Activated T-helper 1 cell treated with anti-CD3 and anti-CD28 coated beads, Interleukin-12 subunit alpha, Interleukin-12 subunit beta, Interleukin-2, Interleukin-4 antibody, amounts not matched to agents 30 ng/mL and 10 ng/mL and 1 ng/mL, durations not matched to agents 14 hours and 24 hours and 36 hours (primary cell): ENCODE results near the gene GCLC. TPM values are rescaled to one million over a fixed set of nuclear protein-coding genes. Genes with fewer than 3 reads are reported as not detected.

Experiments
- DNase-seq: peaks from one replicate; pipeline ENCODE4 v3.0.0; 2021; ENCODE audit warnings: low spot score
- H3K27ac Mint-ChIP-seq: one replicate; pipeline ENCODE4 v1.8.0; 2021; ENCODE audit warnings: mild to moderate bottlenecking, mixed read lengths
- H3K27me3 Mint-ChIP-seq: one replicate; pipeline ENCODE4 v1.8.0; 2022; ENCODE audit warnings: mild to moderate bottlenecking, moderate library complexity, mixed read lengths; ENCODE audit not compliant: insufficient read depth
- H3K36me3 Mint-ChIP-seq: one replicate; pipeline ENCODE4 v1.8.0; 2021; ENCODE audit warnings: low read depth, mixed read lengths
- H3K4me1 Mint-ChIP-seq: one replicate; pipeline ENCODE4 v1.8.0; 2021; ENCODE audit warnings: low read depth, mixed read lengths
- H3K4me3 Mint-ChIP-seq: one replicate; pipeline ENCODE4 v1.8.0; 2021; ENCODE audit warnings: mild to moderate bottlenecking, moderate library complexity, mixed read lengths
- H3K9me3 Mint-ChIP-seq: one replicate; pipeline ENCODE4 v1.8.0; 2021; ENCODE audit warnings: mixed read lengths
- intact Hi-C: fragments of 100-400 bp; cut with micrococcal nuclease; formaldehyde crosslinking; loops from one replicate; pipeline ENCODE4 v1.15.1; 2024
- total RNA-seq: library from RNA; stranded (reverse); gene quantifications from 2 replicates; pipeline ENCODE4 v1.2.3, GENCODE V29; 2022

The GCLC gene
- total RNA-seq, 1 donor from 2014 or later = 26.1 TPM

DNA sequence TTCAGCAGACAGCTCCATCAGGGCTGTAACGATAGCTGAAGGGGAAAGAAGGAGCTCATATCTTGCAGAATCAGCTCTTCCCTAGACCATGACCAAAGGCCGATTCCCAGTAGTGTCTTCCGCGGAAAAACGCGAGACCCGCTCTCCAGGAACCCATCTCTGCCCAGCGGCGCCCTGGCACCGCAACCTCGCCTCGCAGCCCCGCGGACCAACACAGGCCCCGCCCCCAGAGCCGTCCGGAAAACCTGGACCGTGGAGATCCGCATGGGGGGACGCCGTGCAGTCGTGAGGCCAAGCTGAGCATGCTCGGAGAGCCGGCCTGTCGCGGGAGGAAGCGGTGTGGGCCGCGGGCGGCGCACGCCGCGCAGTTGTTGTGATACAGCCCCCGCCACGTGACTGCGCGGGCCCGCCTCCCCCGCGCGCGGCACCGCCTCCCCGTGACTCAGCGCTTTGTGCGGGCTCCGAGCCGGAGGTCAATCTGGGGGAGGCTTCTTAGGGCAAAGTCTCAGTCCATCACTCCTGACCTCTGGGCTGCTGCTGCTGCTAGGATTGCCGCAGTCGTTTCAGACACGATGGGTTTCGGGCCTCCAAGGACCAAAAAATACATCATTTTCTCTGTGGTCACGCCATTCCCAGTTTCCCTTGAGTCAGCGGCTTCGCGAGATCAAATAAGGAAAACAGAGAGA, 3.1 kb upstream of the GCLC start:
- Mint-ChIP-seq H3K27ac (peak overlapping the region; percentile 68), H3K4me3 (peak overlapping the region; percentile 85), H3K9me3 (peaks cover 3% of the 10 kb centered on the region), H3K27me3 (peaks cover 10% of the 10 kb centered on the region), H3K4me1 (peaks cover 39% of the 10 kb centered on the region), H3K36me3 (no peaks in the 10 kb centered on the region)
- DNase-seq = peak; percentile 93
- intact Hi-C loops = loop anchor here (1.0 to 10.0 kb wide), 11 partner anchors 55 to 1263 kb away; partner anchors contain the start of genes EFHC1, ELOVL5, FBXO9 and MCM3

DNA sequence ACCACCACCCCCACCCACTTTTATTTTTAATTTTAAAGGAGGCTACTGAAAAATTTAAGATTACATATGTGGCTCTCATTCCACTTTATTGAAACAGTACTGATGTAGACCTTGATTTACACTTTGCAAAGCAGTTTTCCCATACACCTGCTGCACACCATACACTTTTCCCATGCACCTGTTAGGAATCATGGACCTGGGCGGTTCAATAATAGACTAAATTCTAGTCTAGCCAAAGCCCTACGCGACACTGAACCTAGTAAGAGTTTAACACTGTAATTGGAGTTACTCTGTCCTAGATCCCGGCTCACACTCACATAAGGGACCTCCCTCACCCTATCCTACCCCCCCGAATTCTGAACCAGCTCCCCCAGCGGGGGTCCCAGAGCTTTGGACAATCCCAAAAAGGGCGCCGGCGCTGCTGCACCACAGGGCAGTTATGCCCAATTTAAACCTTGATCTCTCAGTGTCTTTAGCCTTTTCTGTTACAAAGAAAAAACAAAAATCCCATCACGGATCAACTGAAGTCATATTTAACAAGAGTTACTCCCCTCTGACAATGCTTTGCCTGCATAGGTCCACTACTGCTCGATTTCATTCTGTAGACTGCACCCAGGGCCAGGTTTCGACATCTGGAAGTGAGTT, 2.4 kb upstream of the GCLC start:
- DNase-seq = no peak
- peak overlapping the region; percentile 68 for H3K27ac Mint-ChIP-seq
- intact Hi-C loops = loop anchor here (5.0 to 10.0 kb wide), 7 partner anchors 180 to 1262 kb away; partner anchors contain the start of genes EFHC1, ELOVL5, MCM3 and PAQR8
- peaks cover 2% of the 10 kb centered on the region for H3K9me3 Mint-ChIP-seq
- H3K4me3 Mint-ChIP-seq = peak overlapping the region; percentile 85
- peaks cover 10% of the 10 kb centered on the region for H3K27me3 Mint-ChIP-seq
- H3K36me3 Mint-ChIP-seq = no peaks in the 10 kb centered on the region
- peaks cover 42% of the 10 kb centered on the region for H3K4me1 Mint-ChIP-seq

DNA sequence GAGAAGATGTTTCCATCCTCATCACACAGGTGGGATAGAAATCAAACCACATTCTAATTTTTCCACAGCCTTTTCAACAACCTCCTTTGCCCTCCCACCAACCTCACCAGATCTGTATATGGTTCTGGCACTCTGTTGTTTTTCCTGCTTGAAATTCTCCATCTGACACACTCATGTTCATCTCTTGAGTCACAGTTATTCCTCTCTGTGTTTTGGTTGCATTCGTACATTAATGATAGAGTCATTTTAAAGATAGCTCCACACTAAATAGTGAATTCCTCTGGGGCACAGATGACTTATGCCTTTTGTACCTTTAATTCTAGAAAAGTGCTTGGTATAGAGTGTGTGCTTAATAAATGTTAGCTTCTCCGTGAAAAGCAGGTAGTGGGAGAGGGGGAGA, 1.4 kb upstream of the GCLC start:
- Mint-ChIP-seq H3K9me3 (no peaks in the 10 kb centered on the region), H3K27ac (peak overlapping the region; percentile 40), H3K4me3 (peak overlapping the region; percentile 86), H3K4me1 (peaks cover 49% of the 10 kb centered on the region), H3K27me3 (peaks cover 10% of the 10 kb centered on the region), H3K36me3 (no peaks in the 10 kb centered on the region)
- intact Hi-C loops = loop anchor here (5.0 to 10.0 kb wide), 7 partner anchors 181 to 1261 kb away; partner anchors contain the start of genes EFHC1, ELOVL5, MCM3 and PAQR8
- no peak for DNase-seq

- Mint-ChIP-seq H3K4me1 (peaks cover 49% of the 10 kb centered on the region), H3K27ac (peak overlapping the region; percentile 92)
- no peak for DNase-seq
Measured at GRCh38 chr6:53544217-53544469, 758 bp downstream of the GCLC start.

GRCh38 chr6:53543359-53544216, 1.3 kb downstream of the GCLC start:
- intact Hi-C loops = loop anchor here (1.0 to 10.0 kb wide), 5 partner anchors 50 to 1259 kb away; partner anchors contain the start of genes EFHC1, GSTA4, MCM3 and PAQR8
- H3K9me3 Mint-ChIP-seq = no peaks in the 10 kb centered on the region
- peaks cover 48% of the 10 kb centered on the region for H3K4me1 Mint-ChIP-seq
- H3K27me3 Mint-ChIP-seq = peaks cover 10% of the 10 kb centered on the region
- H3K4me3 Mint-ChIP-seq = peak overlapping the region; percentile 96
- H3K27ac Mint-ChIP-seq = peak overlapping the region; percentile 92
- no peaks in the 10 kb centered on the region for H3K36me3 Mint-ChIP-seq
- DNase-seq = no peak

More at GRCh38 chr6:53544217-53544469, 758 bp downstream of the GCLC start:
- no peaks in the 10 kb centered on the region for H3K9me3 Mint-ChIP-seq
- intact Hi-C loops = loop anchor here (1.0 to 10.0 kb wide), 5 partner anchors 51 to 1259 kb away; partner anchors contain the start of genes EFHC1, GSTA4, MCM3 and PAQR8
- peaks cover 10% of the 10 kb centered on the region for H3K27me3 Mint-ChIP-seq
- H3K4me3 Mint-ChIP-seq = peak overlapping the region; percentile 96
- H3K36me3 Mint-ChIP-seq = no peaks in the 10 kb centered on the region

- Mint-ChIP-seq H3K27me3 (peaks cover 3% of the 10 kb centered on the region), H3K9me3 (no peaks in the 10 kb centered on the region)
- intact Hi-C loops = loop anchor here (10.0 kb wide), 3 partner anchors 1117 to 1257 kb away; partner anchors contain the start of genes EFHC1, MCM3 and PAQR8
Measured at GRCh38 chr6:53541900-53542299, 3.0 kb downstream of the GCLC start.

GRCh38 chr6:53540129-53540692, 4.7 kb downstream of the GCLC start:
- intact Hi-C loops = loop anchor here (10.0 kb wide), 3 partner anchors 1115 to 1255 kb away; partner anchors contain the start of genes EFHC1, MCM3 and PAQR8
- peaks cover 35% of the 10 kb centered on the region for H3K4me1 Mint-ChIP-seq

More at GRCh38 chr6:53541900-53542299, 3.0 kb downstream of the GCLC start:
- DNase-seq = no peak
- Mint-ChIP-seq H3K36me3 (peaks cover 2% of the 10 kb centered on the region), H3K27ac (no peak overlapping the region), H3K4me3 (no peak overlapping the region), H3K4me1 (peaks cover 36% of the 10 kb centered on the region)

DNA sequence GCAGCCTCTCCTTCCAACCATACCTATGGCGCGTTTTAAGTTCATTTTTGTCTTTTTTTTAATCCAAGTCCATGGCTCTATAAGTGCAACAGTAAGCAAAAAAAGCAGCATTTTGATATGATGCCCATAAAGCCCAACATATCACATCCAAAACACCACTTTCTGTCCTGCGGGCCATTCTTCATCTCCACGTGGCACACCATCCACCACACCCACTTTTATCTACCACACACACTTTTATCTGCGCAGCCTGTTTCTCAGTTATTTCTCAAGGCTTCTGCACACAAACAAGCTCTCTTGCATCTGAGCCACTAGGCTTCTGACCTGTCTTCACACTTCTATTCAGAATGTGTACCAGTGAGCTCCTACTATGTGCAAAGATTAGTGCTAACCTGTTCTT, 5.3 kb downstream of the GCLC start:
- DNase-seq = no peak
- Mint-ChIP-seq H3K36me3 (peaks cover 2% of the 10 kb centered on the region), H3K4me1 (peaks cover 30% of the 10 kb centered on the region), H3K27ac (no peak overlapping the region), H3K4me3 (no peak overlapping the region), H3K9me3 (no peaks in the 10 kb centered on the region), H3K27me3 (no peaks in the 10 kb centered on the region)
- intact Hi-C loops = no loop called here

More at GRCh38 chr6:53540129-53540692, 4.7 kb downstream of the GCLC start:
- no peak overlapping the region for H3K4me3 Mint-ChIP-seq
- no peak overlapping the region for H3K27ac Mint-ChIP-seq
- peaks cover 3% of the 10 kb centered on the region for H3K27me3 Mint-ChIP-seq
- no peaks in the 10 kb centered on the region for H3K9me3 Mint-ChIP-seq
- peaks cover 2% of the 10 kb centered on the region for H3K36me3 Mint-ChIP-seq
- no peak for DNase-seq

GRCh38 chr6:53536561-53536960, 8.3 kb downstream of the GCLC start:
- Mint-ChIP-seq H3K4me3 (no peak overlapping the region), H3K27ac (no peak overlapping the region), H3K9me3 (no peaks in the 10 kb centered on the region), H3K36me3 (peaks cover 2% of the 10 kb centered on the region), H3K27me3 (no peaks in the 10 kb centered on the region), H3K4me1 (peaks cover 23% of the 10 kb centered on the region)
- intact Hi-C loops = no loop called here
- DNase-seq = no peak

DNA sequence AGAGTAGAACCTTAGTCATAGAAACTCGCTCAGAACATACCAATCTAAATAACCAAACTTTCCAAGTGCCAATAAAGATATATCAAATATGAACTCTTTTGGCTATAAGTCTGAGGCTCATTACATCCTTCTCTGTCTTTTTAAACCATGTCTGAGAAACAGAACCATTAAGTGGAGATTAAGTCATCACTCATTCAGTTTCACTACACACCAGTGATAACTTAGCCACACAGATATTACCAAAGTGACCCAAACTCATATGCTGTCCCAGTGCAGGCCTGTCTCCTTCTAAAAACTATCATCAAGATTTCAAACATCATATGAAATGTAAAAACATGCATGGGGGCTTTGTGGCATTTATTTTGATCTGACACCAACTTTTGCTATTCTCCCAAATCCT, 12.0 kb downstream of the GCLC start:
- H3K27ac Mint-ChIP-seq = no peak overlapping the region
- peaks cover 23% of the 10 kb centered on the region for H3K4me1 Mint-ChIP-seq
- H3K4me3 Mint-ChIP-seq = no peak overlapping the region
- H3K36me3 Mint-ChIP-seq = peaks cover 2% of the 10 kb centered on the region
- no peaks in the 10 kb centered on the region for H3K9me3 Mint-ChIP-seq
- DNase-seq = no peak
- no peaks in the 10 kb centered on the region for H3K27me3 Mint-ChIP-seq
- intact Hi-C loops = no loop called here

- Mint-ChIP-seq H3K36me3 (peaks cover 2% of the 10 kb centered on the region), H3K9me3 (no peaks in the 10 kb centered on the region), H3K4me1 (peaks cover 23% of the 10 kb centered on the region), H3K27me3 (no peaks in the 10 kb centered on the region), H3K27ac (no peak overlapping the region), H3K4me3 (no peak overlapping the region)
- DNase-seq = no peak
- intact Hi-C loops = no loop called here
Measured at GRCh38 chr6:53532061-53532797, 12.7 kb downstream of the GCLC start.
